ENCODE measurements around the gene TBC1D30.
"Not testable (repeated sequence)": the region's sequence is repeated elsewhere in the genome, so short reads cannot be mapped to it uniquely, and the experiment has no call there.

TBC1D30 gene

GRCh38 chr12:64824500-64825142 lies at the start of gene TBC1D30:
Gene TBC1D30 (plus strand): TSS chr12:64824647. CDS start chr12:64824880, 233 bp downstream.
- peak; percentile 83 for DNase-seq

- not testable (repeated sequence) for DNase-seq
Observed at GRCh38 chr12:64775147-64775736, 49.2 kb upstream of the TBC1D30 start.

GRCh38 chr12:64779354-64779974 lies 45.0 kb upstream of the TBC1D30 start:
- no peak for DNase-seq

GRCh38 chr12:64780132-64780530 lies 44.3 kb upstream of the TBC1D30 start:
- DNase-seq: peak; percentile 51

- DNase-seq: no peak
Observed at GRCh38 chr12:64780531-64781279, 43.7 kb upstream of the TBC1D30 start.

GRCh38 chr12:64781280-64782190 lies 42.9 kb upstream of the TBC1D30 start:
- DNase-seq: peak; percentile 94

GRCh38 chr12:64782191-64782876 lies 42.1 kb upstream of the TBC1D30 start:
- DNase-seq: peak; percentile 35

GRCh38 chr12:64785838-64786237 lies 38.6 kb upstream of the TBC1D30 start:
- no peak for DNase-seq

- no peak for DNase-seq
Observed at GRCh38 chr12:64790166-64790565, 34.3 kb upstream of the TBC1D30 start.

GRCh38 chr12:64791036-64791435 lies 33.4 kb upstream of the TBC1D30 start:
- DNase-seq: no peak

GRCh38 chr12:64792128-64792527 lies 32.3 kb upstream of the TBC1D30 start:
- DNase-seq: no peak

GRCh38 chr12:64793610-64794009 lies 30.8 kb upstream of the TBC1D30 start:
- DNase-seq: no peak

GRCh38 chr12:64794305-64794704 lies 30.1 kb upstream of the TBC1D30 start:
- no peak for DNase-seq

- peak; percentile 62 for DNase-seq
Observed at GRCh38 chr12:64796205-64796845, 28.1 kb upstream of the TBC1D30 start.

- DNase-seq: no peak
Observed at GRCh38 chr12:64797156-64797555, 27.3 kb upstream of the TBC1D30 start.

GRCh38 chr12:64798165-64798564 lies 26.3 kb upstream of the TBC1D30 start:
- DNase-seq: no peak

GRCh38 chr12:64800640-64801039 lies 23.8 kb upstream of the TBC1D30 start:
- no peak for DNase-seq

- no peak for DNase-seq
Observed at GRCh38 chr12:64801381-64801780, 23.1 kb upstream of the TBC1D30 start.

GRCh38 chr12:64802180-64802775 lies 22.2 kb upstream of the TBC1D30 start:
- not testable (repeated sequence) for DNase-seq

GRCh38 chr12:64806173-64806572 lies 18.3 kb upstream of the TBC1D30 start:
- DNase-seq: no peak
